HUES64 (cell line): ENCODE results near the gene RMND5A.
"Not testable (repeated sequence)": the region's sequence is repeated elsewhere in the genome, so short reads cannot be mapped to it uniquely, and the experiment has no call there.

Source experiments
- H3K27ac ChIP-seq: 2 replicates; pipeline ENCODE4 v1.7.0; 2013; ENCODE audit warnings: low read depth, low read length, inconsistent platforms
- H3K27me3 ChIP-seq: 2 replicates; pipeline ENCODE4 v1.6.1; 2013; ENCODE audit warnings: mild to moderate bottlenecking, low read length; ENCODE audit not compliant: insufficient read depth
- H3K36me3 ChIP-seq: 2 replicates; pipeline ENCODE4 v1.6.1; 2013; ENCODE audit warnings: mild to moderate bottlenecking, low read length; ENCODE audit not compliant: insufficient read depth
- H3K4me1 ChIP-seq: 2 replicates; pipeline ENCODE4 v1.6.1; 2013; ENCODE audit warnings: mild to moderate bottlenecking, low read length, moderate library complexity; ENCODE audit not compliant: insufficient read depth
- H3K4me3 ChIP-seq: 2 replicates; pipeline ENCODE4 v1.5.1; 2013; ENCODE audit warnings: mild to moderate bottlenecking, low read length, moderate library complexity
- H3K9ac ChIP-seq: 2 replicates; pipeline ENCODE4 v1.6.1; 2013; ENCODE audit warnings: mild to moderate bottlenecking, low read depth, low read length
- H3K9me3 ChIP-seq: 2 replicates; pipeline ENCODE4 v1.6.1; 2013; ENCODE audit warnings: low read depth, low read length; ENCODE audit not compliant: insufficient read depth
- WGBS: fragments of 150-250, 120-280 bp; methylation state at CpG from one replicate; pipeline ENCODE4 v1.1.7; 2013; ENCODE audit warnings: missing lambda C conversion rate; 5-methylcytosine and 5-hydroxymethylcytosine counted together

Gene RMND5A

GRCh38 chr2:86686905-86687304 lies 33.2 kb upstream of the RMND5A start:
- Histone ChIP-seq H3K9ac (no peak overlapping the region), H3K4me3 (no peak overlapping the region), H3K4me1 (no peaks in the 10 kb centered on the region), H3K27ac (no peak overlapping the region), H3K27me3 (no peaks in the 10 kb centered on the region), H3K36me3 (no peaks in the 10 kb centered on the region), H3K9me3 (no peaks in the 10 kb centered on the region)
- WGBS = 88% methylated on average over 2 of the region's 2 CpGs

GRCh38 chr2:86695053-86695691 lies 24.9 kb upstream of the RMND5A start:
- H3K4me1 ChIP-seq = no peaks in the 10 kb centered on the region
- no peak overlapping the region for H3K27ac ChIP-seq
- no peak overlapping the region for H3K4me3 ChIP-seq
- peaks cover 27% of the 10 kb centered on the region for H3K9me3 ChIP-seq
- no peaks in the 10 kb centered on the region for H3K36me3 ChIP-seq
- H3K9ac ChIP-seq = no peak overlapping the region
- WGBS = 94% methylated on average over 5 of the region's 9 CpGs
- H3K27me3 ChIP-seq = no peaks in the 10 kb centered on the region

- no peaks in the 10 kb centered on the region for H3K36me3 ChIP-seq
- H3K9ac ChIP-seq = no peak overlapping the region
- no peaks in the 10 kb centered on the region for H3K4me1 ChIP-seq
- no peaks in the 10 kb centered on the region for H3K27me3 ChIP-seq
- H3K9me3 ChIP-seq = peaks cover 27% of the 10 kb centered on the region
- no peak overlapping the region for H3K4me3 ChIP-seq
- no peak overlapping the region for H3K27ac ChIP-seq
Observed at GRCh38 chr2:86697551-86698104, 22.5 kb upstream of the RMND5A start.

- Histone ChIP-seq H3K4me1 (peaks cover 9% of the 10 kb centered on the region; the same call in 1 of the 2 replicates), H3K27ac (no peak overlapping the region), H3K4me3 (no peak overlapping the region), H3K9ac (no peak overlapping the region), H3K9me3 (peaks cover 7% of the 10 kb centered on the region), H3K36me3 (no peaks in the 10 kb centered on the region), H3K27me3 (no peaks in the 10 kb centered on the region)
- 88% methylated on average over 1 of the region's 1 CpG for WGBS
Observed at GRCh38 chr2:86700690-86701089, 19.4 kb upstream of the RMND5A start.

GRCh38 chr2:86703704-86704361 lies 16.3 kb upstream of the RMND5A start:
- 90% methylated on average over 11 of the region's 14 CpGs for WGBS
- peaks cover 9% of the 10 kb centered on the region; the same call in 1 of the 2 replicates for H3K4me1 ChIP-seq
- no peaks in the 10 kb centered on the region for H3K36me3 ChIP-seq
- H3K4me3 ChIP-seq = no peak overlapping the region
- no peaks in the 10 kb centered on the region for H3K27me3 ChIP-seq
- no peak overlapping the region for H3K9ac ChIP-seq
- H3K9me3 ChIP-seq = no peaks in the 10 kb centered on the region
- H3K27ac ChIP-seq = no peak overlapping the region

GRCh38 chr2:86704459-86704971 lies 15.6 kb upstream of the RMND5A start:
- no peak overlapping the region for H3K4me3 ChIP-seq
- WGBS = 72% methylated on average over 4 of the region's 4 CpGs

GRCh38 chr2:86706220-86706619 lies 13.9 kb upstream of the RMND5A start:
- 92% methylated on average over 6 of the region's 6 CpGs for WGBS
- H3K9ac ChIP-seq = no peak overlapping the region

More at GRCh38 chr2:86704459-86704971, 15.6 kb upstream of the RMND5A start:
- H3K9me3 ChIP-seq = no peaks in the 10 kb centered on the region
- no peaks in the 10 kb centered on the region for H3K36me3 ChIP-seq
- H3K27ac ChIP-seq = no peak overlapping the region
- H3K27me3 ChIP-seq = no peaks in the 10 kb centered on the region
- peaks cover 9% of the 10 kb centered on the region; the same call in 1 of the 2 replicates for H3K4me1 ChIP-seq
- no peak overlapping the region for H3K9ac ChIP-seq

GRCh38 chr2:86706935-86707334 lies 13.2 kb upstream of the RMND5A start:
- peaks cover 9% of the 10 kb centered on the region; the same call in 1 of the 2 replicates for H3K4me1 ChIP-seq
- no peaks in the 10 kb centered on the region for H3K36me3 ChIP-seq
- H3K9me3 ChIP-seq = no peaks in the 10 kb centered on the region
- no peak overlapping the region for H3K27ac ChIP-seq
- H3K9ac ChIP-seq = no peak overlapping the region
- 100% methylated on average over 2 of the region's 2 CpGs for WGBS
- H3K27me3 ChIP-seq = no peaks in the 10 kb centered on the region
- H3K4me3 ChIP-seq = no peak overlapping the region

More at GRCh38 chr2:86706220-86706619, 13.9 kb upstream of the RMND5A start:
- H3K36me3 ChIP-seq = no peaks in the 10 kb centered on the region
- no peak overlapping the region for H3K27ac ChIP-seq
- H3K4me3 ChIP-seq = no peak overlapping the region
- peaks cover 9% of the 10 kb centered on the region; the same call in 1 of the 2 replicates for H3K4me1 ChIP-seq
- no peaks in the 10 kb centered on the region for H3K27me3 ChIP-seq
- H3K9me3 ChIP-seq = no peaks in the 10 kb centered on the region

GRCh38 chr2:86708126-86708525 lies 12.0 kb upstream of the RMND5A start:
- not testable (repeated sequence) for H3K9ac ChIP-seq, H3K27me3 ChIP-seq, H3K9me3 ChIP-seq, H3K4me3 ChIP-seq, H3K4me1 ChIP-seq, H3K36me3 ChIP-seq, H3K27ac ChIP-seq
- WGBS = 97% methylated on average over 3 of the region's 4 CpGs

GRCh38 chr2:86714579-86715173 lies 5.4 kb upstream of the RMND5A start:
- H3K27me3 ChIP-seq, H3K9me3 ChIP-seq, H3K36me3 ChIP-seq, H3K27ac ChIP-seq, H3K4me3 ChIP-seq, H3K9ac ChIP-seq, H3K4me1 ChIP-seq: not testable (repeated sequence)
- no CpG with 5 or more reads among the region's 3 CpGs for WGBS

GRCh38 chr2:86719263-86719636 lies 841 bp upstream of the RMND5A start:
- H3K4me1 ChIP-seq, H3K9me3 ChIP-seq, H3K27me3 ChIP-seq, H3K36me3 ChIP-seq: not testable (repeated sequence)
- H3K4me3 ChIP-seq = peak overlapping the region; percentile 67
- whole genome bisulfite sequencing = 0% methylated on average over 3 of the region's 30 CpGs
- H3K9ac ChIP-seq = peak overlapping the region; percentile 77; the same call in 1 of the 2 replicates
- 0 out of 2 replicates have a peak overlapping the region, but pooled peaks have one; percentile 58 for H3K27ac ChIP-seq
